CD4-positive, CD25-positive, alpha-beta regulatory T cell (primary cell): ENCODE data around the gene GTF2H2. TPM values are rescaled to one million over a fixed set of nuclear protein-coding genes. Genes with fewer than 3 reads are reported as not detected.
"Not testable (repeated sequence)": the region's sequence is repeated elsewhere in the genome, so short reads cannot be mapped to it uniquely, and the experiment has no call there.

Source experiments
- ATAC-seq, 2 donors: fragments of 150-1000 bp; cut with Tn5 transposase; one replicate each; pipeline ENCODE4 v1.10.0; 2021; ENCODE audit warnings: low read depth in 2 of 2, moderate number of reproducible peaks in 2 of 2, moderate library complexity in 1 of 2
- DNase-seq, 3 donors: peaks; one replicate each; pipeline versions ENCODE4 v3.0.0 to v3.0.0-alpha.2; 2012 to 2022; ENCODE audit warnings: mixed read lengths in 1 of 3
- H3K27ac ChIP-seq: one replicate; pipeline ENCODE4 v1.7.0; 2013; ENCODE audit warnings: mild to moderate bottlenecking, low read length; ENCODE audit not compliant: insufficient read depth, poor library complexity, severe bottlenecking
- H3K27me3 ChIP-seq: one replicate; pipeline ENCODE4 v1.7.0; 2013; ENCODE audit warnings: low read length; ENCODE audit not compliant: control insufficient read depth, insufficient read depth
- H3K36me3 ChIP-seq: one replicate; pipeline ENCODE4 v1.7.0; 2013; ENCODE audit warnings: mild to moderate bottlenecking, low read length, moderate library complexity; ENCODE audit not compliant: control insufficient read depth, insufficient read depth
- H3K4me1 ChIP-seq: 2 replicates; pipeline ENCODE4 v1.7.0; 2013; ENCODE audit warnings: mild to moderate bottlenecking, low read length; ENCODE audit not compliant: insufficient read depth, control insufficient read depth, poor library complexity, severe bottlenecking
- H3K4me3 ChIP-seq: one replicate; pipeline ENCODE4 v1.7.0; 2013; ENCODE audit warnings: low read depth, mild to moderate bottlenecking, low read length, moderate library complexity
- H3K9me3 ChIP-seq, 2 experiments: 1 replicate in 1 of 2; 2 replicates in 1 of 2; pipeline ENCODE4 v1.7.0; 2013; ENCODE audit warnings: low read length in 2 of 2, mild to moderate bottlenecking in 1 of 2, moderate library complexity in 1 of 2; ENCODE audit not compliant: control insufficient read depth in 2 of 2
- H3K27ac Mint-ChIP-seq, 3 donors: one replicate each; pipeline ENCODE4 v1.8.0; 2020 to 2022; ENCODE audit warnings: mild to moderate bottlenecking in 3 of 3, mixed read lengths in 3 of 3, moderate library complexity in 2 of 3
- H3K27me3 Mint-ChIP-seq: one replicate; pipeline ENCODE4 v1.8.0; 2022; ENCODE audit warnings: mild to moderate bottlenecking, mixed read lengths
- H3K36me3 Mint-ChIP-seq: one replicate; pipeline ENCODE4 v1.8.0; 2020; ENCODE audit warnings: mixed read lengths
- H3K4me1 Mint-ChIP-seq, 4 donors: one replicate each; pipeline ENCODE4 v1.8.0; 2020 to 2022; ENCODE audit warnings: mixed read lengths in 4 of 4, mild to moderate bottlenecking in 1 of 4
- H3K4me3 Mint-ChIP-seq, 4 donors: one replicate each; pipeline ENCODE4 v1.8.0; 2020 to 2022; ENCODE audit warnings: mild to moderate bottlenecking in 4 of 4, mixed read lengths in 4 of 4, moderate library complexity in 3 of 4
- H3K9me3 Mint-ChIP-seq, 7 donors: one replicate each; pipeline ENCODE4 v1.8.0; 2020 to 2022; ENCODE audit warnings: mixed read lengths in 7 of 7, mild to moderate bottlenecking in 3 of 7, moderate library complexity in 2 of 7
- polyA plus RNA-seq, 4 donors: library from polyadenylated mRNA; unstranded; fragments of 300-500 nt; fragmentation: Illumina TruSeq; gene quantifications; one replicate each; pipeline ENCODE4 v1.2.3, GENCODE V29; 2021
- total RNA-seq: library from RNA; stranded (reverse); gene quantifications from one replicate; pipeline ENCODE4 v1.2.3, GENCODE V29; 2022

The GTF2H2 gene
- 14.1 TPM for total RNA-seq
- polyA plus RNA-seq = 10 to 100 TPM in 1 of 4 donors, 1 to 10 TPM in 3; 2.9 to 12.0 (median 7.4) TPM

DNA sequence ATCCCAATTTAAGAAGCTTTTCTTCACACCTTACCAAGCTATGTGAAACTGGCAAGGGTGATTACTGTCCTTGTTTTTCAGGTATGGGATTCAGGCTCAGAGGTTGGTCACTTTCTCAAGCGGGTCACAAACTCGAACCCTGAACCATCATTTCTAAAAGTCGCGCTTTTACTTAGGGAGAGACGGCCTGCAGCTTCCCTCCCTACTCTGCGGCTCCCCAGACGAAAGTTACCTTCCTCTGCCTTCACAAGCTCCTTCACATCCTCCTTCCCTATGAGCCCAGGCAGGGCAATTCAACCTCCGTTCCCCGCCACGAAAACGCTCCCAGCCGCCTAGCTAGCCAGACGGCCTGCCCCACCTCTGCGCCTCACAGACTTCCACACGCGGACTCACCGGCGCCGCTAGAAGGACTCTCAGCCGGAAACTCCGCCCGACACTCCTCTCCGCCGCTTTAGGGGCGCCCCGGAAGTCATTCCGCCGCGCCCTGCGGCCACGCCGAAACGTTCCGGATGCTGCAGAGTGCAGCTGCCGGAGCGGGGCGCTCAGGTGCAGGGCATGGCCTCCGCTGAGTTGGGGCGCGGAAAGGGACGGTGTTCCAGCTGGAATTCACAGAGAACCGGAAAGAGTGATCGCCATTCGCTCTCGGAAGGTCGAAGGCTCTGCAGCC is at the start of gene GTF2H2:
Gene GTF2H2 (minus strand): TSS at position 415 of the 667 bp plus-strand sequence. CDS start 4,913 bp downstream, outside the sequence.
- H3K4me1 ChIP-seq, H3K4me3 Mint-ChIP-seq, H3K4me1 Mint-ChIP-seq, H3K9me3 ChIP-seq, DNase-seq, H3K27me3 ChIP-seq, H3K27ac Mint-ChIP-seq, H3K27me3 Mint-ChIP-seq, H3K9me3 Mint-ChIP-seq, H3K36me3 ChIP-seq, H3K4me3 ChIP-seq, H3K36me3 Mint-ChIP-seq, H3K27ac ChIP-seq: not testable (repeated sequence)
- ATAC-seq = peak; percentile 99

DNA sequence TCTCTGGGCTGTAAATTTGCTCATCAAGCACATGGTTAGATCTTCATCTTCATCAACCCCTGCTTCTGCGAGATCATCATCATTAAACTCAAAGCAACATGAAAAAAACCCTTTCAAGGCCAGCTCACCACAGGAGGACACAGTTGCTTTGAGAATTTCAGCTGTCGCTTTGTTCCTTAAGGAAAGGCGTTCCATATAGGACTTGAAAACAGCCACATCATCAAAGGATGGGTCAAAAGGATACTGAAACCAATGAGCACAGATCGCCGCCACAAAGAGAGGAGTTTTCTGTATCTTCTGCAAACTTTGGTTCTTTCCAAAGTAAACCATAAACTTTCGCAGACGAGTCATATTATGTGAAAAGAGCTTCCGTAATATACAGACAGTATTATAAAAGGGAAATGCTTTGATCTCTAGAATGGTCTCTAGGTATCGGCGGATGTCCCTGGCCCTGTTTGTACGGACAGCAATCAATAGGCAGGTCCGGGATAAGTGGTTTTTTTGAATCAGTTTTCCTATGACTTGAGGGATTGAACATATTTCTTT is 42.3 kb upstream of the GTF2H2 start:
- H3K4me3 Mint-ChIP-seq, H3K9me3 ChIP-seq, H3K4me1 Mint-ChIP-seq, DNase-seq, H3K9me3 Mint-ChIP-seq, H3K27me3 ChIP-seq, H3K27ac ChIP-seq, H3K27me3 Mint-ChIP-seq, H3K4me3 ChIP-seq, ATAC-seq, H3K36me3 Mint-ChIP-seq, H3K4me1 ChIP-seq, H3K27ac Mint-ChIP-seq, H3K36me3 ChIP-seq: not testable (repeated sequence)

DNA sequence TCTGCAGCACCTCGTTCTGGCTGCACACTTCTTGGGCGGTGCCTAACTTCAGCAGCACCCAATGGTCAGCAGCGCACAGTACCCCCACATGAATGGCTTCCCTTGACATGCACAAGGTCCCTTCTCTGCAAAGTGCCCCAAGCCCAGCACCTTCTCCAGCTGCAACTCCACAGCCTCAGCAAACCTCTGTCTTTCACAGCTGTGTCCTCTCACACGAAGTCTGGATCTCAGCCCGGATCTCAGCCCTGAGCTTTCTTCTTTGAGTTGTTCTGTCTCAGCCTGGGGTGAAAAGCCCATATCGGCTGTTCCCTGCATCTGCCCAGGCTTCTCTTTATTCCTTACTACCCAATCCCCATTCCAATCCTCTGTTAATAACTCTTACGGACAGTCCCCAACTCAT is 32.5 kb upstream of the GTF2H2 start:
- H3K4me3 Mint-ChIP-seq, DNase-seq, H3K27me3 ChIP-seq, H3K4me3 ChIP-seq, H3K27ac ChIP-seq, H3K4me1 ChIP-seq, H3K36me3 ChIP-seq, ATAC-seq, H3K9me3 Mint-ChIP-seq, H3K4me1 Mint-ChIP-seq, H3K27ac Mint-ChIP-seq, H3K9me3 ChIP-seq, H3K27me3 Mint-ChIP-seq, H3K36me3 Mint-ChIP-seq: not testable (repeated sequence)

DNA sequence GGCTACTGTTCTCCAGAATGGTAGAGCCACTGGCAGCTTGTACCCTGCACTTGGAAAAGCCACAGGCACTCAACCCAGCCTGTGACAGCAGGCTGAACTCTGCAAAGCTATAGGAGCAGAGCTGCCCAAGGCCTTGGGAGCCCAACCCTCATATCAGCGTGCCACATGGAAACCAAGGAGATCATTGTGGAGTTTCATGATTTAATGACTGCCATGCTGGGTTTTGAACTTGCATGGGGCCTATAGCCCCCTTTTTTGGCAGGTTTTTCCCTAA is 30.4 kb upstream of the GTF2H2 start:
- H3K9me3 Mint-ChIP-seq, H3K4me1 Mint-ChIP-seq, H3K27me3 ChIP-seq, H3K4me3 ChIP-seq, H3K4me3 Mint-ChIP-seq, ATAC-seq, H3K9me3 ChIP-seq, H3K27me3 Mint-ChIP-seq, H3K27ac ChIP-seq, H3K4me1 ChIP-seq, H3K27ac Mint-ChIP-seq, DNase-seq, H3K36me3 ChIP-seq, H3K36me3 Mint-ChIP-seq: not testable (repeated sequence)

- not testable (repeated sequence) for DNase-seq, H3K4me1 ChIP-seq, H3K4me3 ChIP-seq, H3K36me3 Mint-ChIP-seq, H3K9me3 ChIP-seq, H3K27me3 ChIP-seq, H3K27ac ChIP-seq, H3K27me3 Mint-ChIP-seq, H3K4me3 Mint-ChIP-seq, ATAC-seq, H3K27ac Mint-ChIP-seq, H3K36me3 ChIP-seq, H3K4me1 Mint-ChIP-seq, H3K9me3 Mint-ChIP-seq
Observed at GRCh38 chr5:71097173-71097929, 29.9 kb upstream of the GTF2H2 start.

- H3K36me3 Mint-ChIP-seq, H3K36me3 ChIP-seq, H3K27me3 Mint-ChIP-seq, H3K4me3 Mint-ChIP-seq, H3K27ac ChIP-seq, H3K9me3 Mint-ChIP-seq, DNase-seq, ATAC-seq, H3K27ac Mint-ChIP-seq, H3K9me3 ChIP-seq, H3K27me3 ChIP-seq, H3K4me1 Mint-ChIP-seq, H3K4me3 ChIP-seq, H3K4me1 ChIP-seq: not testable (repeated sequence)
Observed at GRCh38 chr5:71089773-71090172, 22.3 kb upstream of the GTF2H2 start.

DNA sequence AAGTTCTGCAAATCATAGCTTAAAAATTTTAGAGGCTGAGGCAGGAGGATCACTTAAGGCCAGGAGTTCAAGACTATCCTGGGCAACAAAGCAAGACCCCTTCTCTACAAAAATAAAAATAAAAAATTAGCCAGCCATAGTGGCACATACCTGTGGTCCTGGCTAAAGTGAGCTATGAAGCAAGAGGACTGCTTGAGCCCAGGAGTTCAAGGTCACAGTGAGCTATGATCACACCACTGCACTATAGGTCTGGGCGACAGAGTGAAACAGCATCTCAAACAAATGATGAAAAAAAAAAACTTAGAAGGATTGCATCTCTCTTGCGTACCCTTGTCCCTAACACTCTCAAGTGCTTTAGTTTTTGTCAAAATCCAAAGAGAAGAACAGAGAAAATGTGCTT is 21.3 kb upstream of the GTF2H2 start:
- H3K4me1 ChIP-seq, H3K4me3 ChIP-seq, ATAC-seq, H3K4me1 Mint-ChIP-seq, H3K27me3 Mint-ChIP-seq, H3K9me3 ChIP-seq, H3K36me3 ChIP-seq, H3K27ac Mint-ChIP-seq, H3K36me3 Mint-ChIP-seq, DNase-seq, H3K4me3 Mint-ChIP-seq, H3K27me3 ChIP-seq, H3K27ac ChIP-seq, H3K9me3 Mint-ChIP-seq: not testable (repeated sequence)

DNA sequence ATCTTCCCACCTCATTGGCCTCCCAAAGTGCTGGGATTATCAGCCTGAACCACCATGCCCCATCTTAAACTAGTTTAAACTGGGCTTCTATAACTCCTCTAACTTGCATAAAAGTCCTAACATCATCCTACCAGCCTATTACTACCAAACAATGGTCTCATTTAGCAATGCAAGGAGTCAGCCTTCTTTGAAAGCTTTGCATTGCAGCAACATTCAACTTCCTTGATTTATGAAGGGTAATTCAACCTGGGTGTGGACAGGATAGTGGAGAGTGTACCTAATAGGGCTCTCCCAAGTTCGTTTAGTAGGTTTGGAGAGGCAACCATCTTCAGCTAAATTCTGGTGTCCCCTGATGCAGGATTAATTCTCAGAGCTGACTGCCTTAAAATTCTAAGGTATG is 18.7 kb upstream of the GTF2H2 start:
- H3K27ac Mint-ChIP-seq = not testable (repeated sequence)

More for the DNA sequence above, 18.7 kb upstream of the GTF2H2 start:
- not testable (repeated sequence) for H3K4me1 Mint-ChIP-seq, H3K9me3 Mint-ChIP-seq, H3K4me3 Mint-ChIP-seq, H3K27ac ChIP-seq, ATAC-seq, H3K4me3 ChIP-seq, H3K4me1 ChIP-seq, H3K36me3 Mint-ChIP-seq, H3K9me3 ChIP-seq, H3K36me3 ChIP-seq, DNase-seq, H3K27me3 Mint-ChIP-seq, H3K27me3 ChIP-seq
